ENCODE results near the gene NAXE.

NAXE gene

DNA sequence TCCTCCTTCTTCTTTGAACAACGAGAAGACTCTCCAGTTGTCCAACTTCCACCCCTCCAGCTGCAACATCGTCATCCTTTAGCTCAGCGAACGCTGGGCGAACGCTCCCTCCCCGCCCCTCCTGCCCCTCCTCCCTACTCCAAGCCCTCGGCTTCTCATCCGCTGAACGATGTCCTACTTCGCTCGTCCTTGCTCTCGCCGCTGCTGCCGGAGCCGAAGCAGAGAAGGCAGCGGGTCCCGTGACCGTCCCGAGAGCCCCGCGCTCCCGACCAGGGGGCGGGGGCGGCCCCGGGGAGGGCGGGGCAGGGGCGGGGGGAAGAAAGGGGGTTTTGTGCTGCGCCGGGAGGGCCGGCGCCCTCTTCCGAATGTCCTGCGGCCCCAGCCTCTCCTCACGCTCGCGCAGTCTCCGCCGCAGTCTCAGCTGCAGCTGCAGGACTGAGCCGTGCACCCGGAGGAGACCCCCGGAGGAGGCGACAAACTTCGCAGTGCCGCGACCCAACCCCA, 50.2 kb downstream of the NAXE start, which contains the start of gene BCAN:
Gene BCAN, plus strand, starts transcription at position 357 of the 504 bp plus-strand sequence. CDS start 3,938 bp downstream, outside the sequence.
- no peak within 1 kb of the TSS for H3K4me3 ChIP-seq

DNA sequence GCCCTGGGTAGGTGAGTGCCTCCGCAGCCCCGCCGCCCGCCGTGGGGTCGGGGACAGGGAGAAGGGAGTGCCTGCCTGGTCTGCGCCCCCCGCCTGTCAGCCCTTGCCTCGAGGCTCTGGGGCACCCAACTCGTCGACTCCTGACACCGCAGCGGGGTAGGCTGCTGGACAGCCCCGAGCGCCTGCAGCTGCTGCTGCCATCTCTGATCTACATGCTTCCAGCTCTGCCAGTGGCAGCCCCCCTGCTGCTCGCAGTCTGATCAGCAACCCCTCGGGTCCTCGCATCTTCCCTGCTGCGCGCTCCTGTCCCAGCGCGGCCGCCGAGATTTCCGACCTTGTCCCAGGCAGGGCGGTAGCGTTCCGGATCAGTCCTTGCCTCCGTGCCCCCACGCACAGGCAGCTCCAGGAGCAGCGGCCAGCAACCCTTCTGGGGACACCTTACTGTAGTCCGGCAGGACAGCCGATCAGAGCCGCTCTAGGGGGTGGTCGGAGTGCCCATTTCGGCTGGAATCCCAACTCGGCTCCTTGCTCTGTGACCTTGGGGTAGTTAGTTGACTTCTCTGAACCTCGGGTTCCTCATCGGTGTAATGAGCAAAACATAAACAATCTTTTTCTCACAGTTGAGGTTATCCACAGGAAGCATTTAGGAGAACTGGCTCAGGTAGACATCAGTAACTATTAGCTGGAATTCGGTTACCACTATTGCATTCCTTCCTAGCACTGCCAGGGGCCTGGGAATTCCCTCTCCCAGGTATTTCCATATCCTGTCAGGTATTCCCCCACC, 50.9 kb downstream of the NAXE start:
- DNase-seq (ENCODE audit: low read depth, low spot score), result no peak
- no peak overlapping the region for H3K9ac ChIP-seq (ENCODE audit: insufficient read length)
- TF ChIP-seq EZH2 (IDR thresholded peaks at IDR 0.05) (peak; percentile 79), FOXP2 (optimal IDR thresholded peaks at IDR 0.05; ENCODE audit: control extremely low read depth, extremely low read length, insufficient read depth) (no peak)
- no peak overlapping the region for H3K27ac ChIP-seq
- no peaks in the 10 kb centered on the region for H3K36me3 ChIP-seq (ENCODE audit: insufficient read depth, low read length)
- no peaks in the 10 kb centered on the region for H3K9me3 ChIP-seq (ENCODE audit: low read depth, low read length)
- H3K4me3 ChIP-seq, result no peak overlapping the region

More for the DNA sequence above, 50.2 kb downstream of the NAXE start, which contains the start of gene BCAN:
- TF ChIP-seq EZH2 (IDR thresholded peaks at IDR 0.05) (no peak), POLR2AphosphoS5 (IDR thresholded peaks at IDR 0.05; ENCODE audit: borderline replicate concordance, low read depth, low read length) (no peak), FOXP2 (optimal IDR thresholded peaks at IDR 0.05; ENCODE audit: control extremely low read depth, extremely low read length, insufficient read depth) (no peak)
- Histone ChIP-seq H3K9ac (ENCODE audit: insufficient read length) (no peak within 1 kb of the TSS), H3K27ac (no peak within 1 kb of the TSS), H3K36me3 (ENCODE audit: insufficient read depth, low read length) (no peaks in the 10 kb centered on the region), H3K9me3 (ENCODE audit: low read depth, low read length) (no peaks in the 10 kb centered on the region)
- no peak for DNase-seq (ENCODE audit: low read depth, low spot score)

DNA sequence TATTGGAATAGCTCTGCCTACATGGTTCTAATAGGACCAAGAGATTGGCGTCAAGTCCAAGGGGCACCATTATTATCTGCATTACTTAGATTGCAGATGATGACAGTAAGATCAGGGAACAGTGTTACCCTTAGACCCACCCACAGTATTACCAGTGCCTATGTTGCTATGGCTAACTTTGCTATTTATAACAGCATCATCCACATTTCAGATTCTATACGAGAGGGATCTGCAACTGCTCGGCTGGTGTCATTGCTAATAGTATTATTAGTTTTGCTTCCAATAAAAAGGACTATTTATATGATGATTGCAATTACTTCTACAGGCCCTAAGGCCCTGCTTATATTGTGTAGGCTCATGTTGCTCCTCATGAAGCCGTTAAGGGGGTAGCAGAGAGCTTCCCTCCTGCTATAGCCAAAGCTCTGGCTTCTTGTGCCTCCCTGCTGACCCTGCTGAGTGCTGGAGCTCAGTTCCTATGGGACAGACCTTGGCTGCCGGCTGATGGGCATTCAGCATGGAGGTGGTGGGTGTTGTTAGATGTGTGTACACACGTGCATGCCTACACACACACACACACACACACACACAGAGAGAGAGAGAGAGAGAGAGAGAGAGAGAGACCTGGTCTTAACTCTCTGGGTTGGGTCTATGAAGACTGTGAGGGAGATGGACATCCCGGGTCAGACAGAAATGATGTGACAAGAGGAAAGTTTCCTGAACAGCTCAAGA, 51.6 kb downstream of the NAXE start:
- TF ChIP-seq FOXP2 (optimal IDR thresholded peaks at IDR 0.05; ENCODE audit: control extremely low read depth, extremely low read length, insufficient read depth) (no peak), EZH2 (IDR thresholded peaks at IDR 0.05) (no peak), POLR2AphosphoS5 (IDR thresholded peaks at IDR 0.05; ENCODE audit: borderline replicate concordance, low read depth, low read length) (no peak)
- no peak for DNase-seq (ENCODE audit: low read depth, low spot score)
- no peak overlapping the region for H3K27ac ChIP-seq
- H3K9ac ChIP-seq (ENCODE audit: insufficient read length), result no peak overlapping the region
- H3K9me3 ChIP-seq (ENCODE audit: low read depth, low read length), result no peaks in the 10 kb centered on the region
- H3K36me3 ChIP-seq (ENCODE audit: insufficient read depth, low read length), result no peaks in the 10 kb centered on the region
- no peak overlapping the region for H3K4me3 ChIP-seq

DNA sequence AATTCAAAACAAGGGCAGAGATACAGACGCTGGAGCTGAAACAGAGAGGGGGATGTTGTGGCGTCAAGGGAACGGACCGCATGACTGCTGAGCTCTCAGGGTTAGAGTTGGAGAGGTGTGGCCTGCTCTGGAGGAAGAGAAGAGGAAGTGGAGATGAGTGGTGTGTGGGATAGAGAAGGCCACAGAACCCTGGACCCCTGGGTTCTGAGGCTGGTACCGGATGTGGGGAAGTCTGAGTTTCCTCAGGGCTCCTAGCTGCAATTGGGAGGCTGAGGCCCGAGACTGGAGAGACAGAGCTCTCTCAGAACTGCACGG, 52.2 kb downstream of the NAXE start:
- TF ChIP-seq EZH2 (IDR thresholded peaks at IDR 0.05), result no peak
- no peak for TF ChIP-seq FOXP2 (optimal IDR thresholded peaks at IDR 0.05; ENCODE audit: control extremely low read depth, extremely low read length, insufficient read depth)
- TF ChIP-seq POLR2AphosphoS5 (IDR thresholded peaks at IDR 0.05; ENCODE audit: borderline replicate concordance, low read depth, low read length), result no peak
- DNase-seq (ENCODE audit: low read depth, low spot score), result no peak
- Histone ChIP-seq H3K9ac (ENCODE audit: insufficient read length) (no peak overlapping the region), H3K4me3 (no peak overlapping the region), H3K9me3 (ENCODE audit: low read depth, low read length) (no peaks in the 10 kb centered on the region), H3K36me3 (ENCODE audit: insufficient read depth, low read length) (no peaks in the 10 kb centered on the region), H3K27ac (no peak overlapping the region)

Data from SK-N-MC (cell line).